SK-N-SH treated with all-trans-retinoic acid at 6 μM for 48 hours (cell line): ENCODE results near the gene ASPN.

Experiments used
- ATAC-seq: fragments of 200-7000 bp; cut with Tn5 transposase; 3 replicates; pipeline ENCODE4 v1.9.1; 2020; ENCODE audit warnings: mild to moderate bottlenecking, moderate library complexity
- ARNTL ChIP-seq: fragments of 450-650 bp; formaldehyde crosslinking; IDR thresholded peaks from 2 replicates; pipeline ENCODE4 v1.5.0; 2020; ENCODE audit warnings: low read depth, mild to moderate bottlenecking, moderate library complexity, borderline replicate concordance
- BACH2 ChIP-seq: fragments of 250-450 bp; sonication (Bioruptor Pico); IDR thresholded peaks from 2 replicates; pipeline ENCODE4 v1.9.0; 2021; ENCODE audit warnings: mild to moderate bottlenecking, borderline replicate concordance
- CREB5 ChIP-seq: fragments of 250-450 bp; sonication (Bioruptor Pico); IDR thresholded peaks from 2 replicates; pipeline ENCODE4 v1.5.1; 2020; ENCODE audit warnings: low read depth, mild to moderate bottlenecking, moderate library complexity
- CSDC2 ChIP-seq: fragments of 250-450 bp; sonication (Bioruptor Pico); IDR thresholded peaks from 2 replicates; pipeline ENCODE4 v1.5.0; 2020; ENCODE audit warnings: mild to moderate bottlenecking, moderate library complexity
- CSRNP3 ChIP-seq: fragments of 250-450 bp; sonication (Bioruptor Pico); IDR thresholded peaks from 2 replicates; pipeline ENCODE4 v1.5.1; 2021; ENCODE audit warnings: mild to moderate bottlenecking, moderate library complexity
- ESRRG ChIP-seq: fragments of 250-450 bp; sonication (Bioruptor Pico); IDR thresholded peaks from 2 replicates; pipeline ENCODE4 v1.6.1; 2021; ENCODE audit warnings: mild to moderate bottlenecking
- GLIS3 ChIP-seq: fragments of 250-450 bp; sonication (Bioruptor Pico); IDR thresholded peaks from 2 replicates; pipeline ENCODE4 v1.5.0; 2020; ENCODE audit warnings: mild to moderate bottlenecking, moderate library complexity
- ISL1 ChIP-seq: fragments of 250-450 bp; sonication (Bioruptor Pico); IDR thresholded peaks from 2 replicates; pipeline ENCODE4 v2.1.2; 2022; ENCODE audit warnings: mild to moderate bottlenecking, moderate library complexity
- OSR1 ChIP-seq: fragments of 250-450 bp; sonication (Bioruptor Pico); IDR thresholded peaks from 2 replicates; pipeline ENCODE4 v1.8.0; 2022; ENCODE audit warnings: moderate library complexity, mild to moderate bottlenecking, inconsistent platforms
- PATZ1 ChIP-seq: fragments of 250-450 bp; sonication (Bioruptor Pico); IDR thresholded peaks from 2 replicates; pipeline ENCODE4 v1.8.0; 2020; ENCODE audit warnings: mild to moderate bottlenecking, moderate library complexity, borderline replicate concordance
- POU6F1 ChIP-seq: fragments of 250-450 bp; sonication (Bioruptor Pico); IDR thresholded peaks from 2 replicates; pipeline ENCODE4 v1.8.0; 2021; ENCODE audit warnings: low read depth, mild to moderate bottlenecking, moderate library complexity, borderline replicate concordance
- PPARA ChIP-seq: fragments of 250-450 bp; sonication (Bioruptor Pico); IDR thresholded peaks from 2 replicates; pipeline ENCODE4 v1.5.0; 2020; ENCODE audit warnings: mild to moderate bottlenecking, borderline replicate concordance
- RARB ChIP-seq: fragments of 250-450 bp; sonication (Bioruptor Pico); IDR thresholded peaks from 2 replicates; pipeline ENCODE4 v1.8.0; 2021; ENCODE audit warnings: mild to moderate bottlenecking, moderate library complexity
- SNAI2 ChIP-seq: fragments of 250-450 bp; sonication (Bioruptor Pico); IDR thresholded peaks from 2 replicates; pipeline ENCODE4 v1.5.0; 2020; ENCODE audit warnings: mild to moderate bottlenecking, moderate library complexity
- TCF4 ChIP-seq: fragments of 250-450 bp; sonication (Bioruptor Pico); IDR thresholded peaks from 2 replicates; pipeline ENCODE4 v1.8.0; 2021; ENCODE audit warnings: mild to moderate bottlenecking, moderate library complexity, borderline replicate concordance
- TOX ChIP-seq: fragments of 250-450 bp; sonication (Bioruptor Pico); IDR thresholded peaks from 2 replicates; pipeline ENCODE4 v1.8.0; 2021; ENCODE audit warnings: mild to moderate bottlenecking, moderate library complexity, borderline replicate concordance
- TSHZ2 ChIP-seq: fragments of 250-450 bp; sonication (Bioruptor Pico); IDR thresholded peaks from 2 replicates; pipeline ENCODE4 v1.5.0; 2020; ENCODE audit warnings: mild to moderate bottlenecking, moderate library complexity
- ZC3H10 ChIP-seq: fragments of 250-450 bp; sonication (Bioruptor Pico); IDR thresholded peaks from 2 replicates; pipeline ENCODE4 v1.5.1; 2021; ENCODE audit warnings: mild to moderate bottlenecking, moderate library complexity
- ZFP3 ChIP-seq: fragments of 250-450 bp; sonication (Bioruptor Pico); IDR thresholded peaks from 2 replicates; pipeline ENCODE4 v1.5.0; 2020; ENCODE audit warnings: mild to moderate bottlenecking, moderate library complexity
- ZFP30 ChIP-seq: fragments of 450-650 bp; formaldehyde crosslinking; IDR thresholded peaks from 2 replicates; pipeline ENCODE4 v1.5.0; 2022; ENCODE audit warnings: mild to moderate bottlenecking, moderate library complexity
- ZNF565 ChIP-seq: fragments of 450-650 bp; formaldehyde crosslinking; conservative IDR thresholded peaks from 2 replicates; pipeline ENCODE4 v1.5.0; 2020; ENCODE audit warnings: low read depth, mild to moderate bottlenecking, moderate library complexity
- ZNF70 ChIP-seq: fragments of 450-650 bp; formaldehyde crosslinking; IDR thresholded peaks from 2 replicates; pipeline ENCODE4 v1.5.0; 2020; ENCODE audit warnings: mild to moderate bottlenecking, moderate library complexity
- ZNF8 ChIP-seq: fragments of 450-650 bp; formaldehyde crosslinking; IDR thresholded peaks from 2 replicates; pipeline ENCODE4 v1.5.0; 2020; ENCODE audit warnings: mild to moderate bottlenecking, moderate library complexity

ASPN gene

GRCh38 chr9:92516521-92516920 lies 34.2 kb upstream of the ASPN start:
- TF ChIP-seq ISL1 (no peak), ESRRG (CRISPR knock-in tag) (no peak), ZFP30 (CRISPR knock-in tag) (no peak), ZNF70 (CRISPR knock-in tag) (no peak), POU6F1 (no peak), OSR1 (no peak), ZFP3 (CRISPR knock-in tag) (no peak), TOX (CRISPR knock-in tag) (no peak)
- ATAC-seq = no peak

GRCh38 chr9:92514635-92515034 lies 32.3 kb upstream of the ASPN start:
- TF ChIP-seq ISL1 (no peak), CSDC2 (no peak), GLIS3 (no peak), ZNF70 (CRISPR knock-in tag) (no peak), PATZ1 (CRISPR knock-in tag) (no peak), ZC3H10 (CRISPR knock-in tag) (no peak), SNAI2 (no peak), PPARA (CRISPR knock-in tag) (no peak), ZNF565 (CRISPR knock-in tag) (no peak), RARB (CRISPR knock-in tag) (no peak), BACH2 (CRISPR knock-in tag) (no peak), POU6F1 (no peak), ZFP30 (CRISPR knock-in tag) (no peak), ARNTL (no peak), ESRRG (CRISPR knock-in tag) (no peak)
- no peak for ATAC-seq

GRCh38 chr9:92513349-92513748 lies 31.0 kb upstream of the ASPN start:
- ATAC-seq = no peak
- TF ChIP-seq TSHZ2 (no peak), POU6F1 (no peak), GLIS3 (no peak), CSDC2 (no peak), ZNF8 (CRISPR knock-in tag) (no peak)

GRCh38 chr9:92512622-92513021 lies 30.3 kb upstream of the ASPN start:
- no peak for ATAC-seq
- no peak for TF ChIP-seq CREB5
- TF ChIP-seq TSHZ2 = no peak
- no peak for TF ChIP-seq CSDC2
- no peak for TF ChIP-seq ZNF565 (CRISPR knock-in tag)
- TF ChIP-seq ZFP3 (CRISPR knock-in tag) = no peak
- no peak for TF ChIP-seq CSRNP3
- no peak for TF ChIP-seq TCF4
- no peak for TF ChIP-seq ZNF8 (CRISPR knock-in tag)
- no peak for TF ChIP-seq GLIS3
